HEK293 (cell line): ENCODE results near the gene PCDH8.

Source experiments
- CTCF ChIA-PET: fragments of 350-600 bp; formaldehyde crosslinking; extraction: SDS; loops from one replicate; lab custom pipeline; 2021; ENCODE audit warnings: antibody characterized with exemption; lab: Yijun Ruan, JAX
- POLR2A ChIA-PET: fragments of 300-600 bp; formaldehyde crosslinking; extraction: SDS; loops from one replicate; lab custom pipeline; 2020; ENCODE audit warnings: antibody characterized with exemption, inconsistent platforms; lab: Yijun Ruan, JAX
- H3K27ac ChIP-seq: fragments of 200-500 bp; sonication (Bioruptor generic); 2 replicates; pipeline ENCODE4 v1.5.1; 2014; ENCODE audit warnings: low read depth, low read length, control low read depth, inconsistent platforms; ENCODE audit errors: extremely low read depth
- H3K36me3 ChIP-seq, 2 experiments: fragments of 200-500 bp in 1 of 2; sonication (Bioruptor generic) in 1 of 2; 1 replicate in 1 of 2; 2 replicates in 1 of 2; pipeline ENCODE4 v1.5.1; 2014 to 2017; ENCODE audit warnings: inconsistent platforms in 2 of 2, low read length in 2 of 2; ENCODE audit not compliant: control insufficient read depth in 2 of 2, insufficient read depth in 1 of 2
- H3K4me1 ChIP-seq: fragments of 200-500 bp; sonication (Bioruptor generic); 2 replicates; pipeline ENCODE4 v1.5.1; 2014; ENCODE audit warnings: mild to moderate bottlenecking, low read length, inconsistent platforms; ENCODE audit not compliant: control insufficient read depth, insufficient read depth
- H3K4me3 ChIP-seq: 2 replicates; pipeline ENCODE4 v1.5.1; 2011; ENCODE audit warnings: low read depth, mild to moderate bottlenecking, control low read depth, low read length, moderate library complexity
- H3K9me3 ChIP-seq: fragments of 200-500 bp; sonication (Bioruptor generic); 2 replicates; pipeline ENCODE4 v1.5.1; 2014; ENCODE audit warnings: low read depth, low read length, inconsistent platforms; ENCODE audit not compliant: control insufficient read depth, insufficient read depth
- HOXA7 ChIP-seq: sonication (generic); formaldehyde crosslinking; IDR thresholded peaks from 2 replicates; pipeline ENCODE4 v1.8.1; 2022; ENCODE audit warnings: missing genetic modification reagents, borderline replicate concordance
- KLF16 ChIP-seq: fragments of 450-650 bp; formaldehyde crosslinking; IDR thresholded peaks from 2 replicates; pipeline ENCODE4 v1.5.1; 2017; ENCODE audit warnings: missing biosample characterization, missing genetic modification characterization
- SETDB1 ChIP-seq: IDR thresholded peaks from one replicate; pipeline ENCODE4 v1.6.1; 2017; ENCODE audit warnings: mild to moderate bottlenecking, low read length, moderate library complexity, mixed read lengths; ENCODE audit not compliant: insufficient read length
- SP7 ChIP-seq: fragments of 450-650 bp; formaldehyde crosslinking; IDR thresholded peaks from 2 replicates; pipeline ENCODE4 v1.5.1; 2016; ENCODE audit warnings: missing biosample characterization, missing genetic modification characterization
- ZBTB17 ChIP-seq: fragments of 450-650 bp; formaldehyde crosslinking; IDR thresholded peaks from 2 replicates; pipeline ENCODE4 v1.5.1; 2016; ENCODE audit warnings: missing biosample characterization, missing genetic modification characterization
- ZNF114 ChIP-seq: fragments of 450-650 bp; formaldehyde crosslinking; IDR thresholded peaks from 2 replicates; pipeline ENCODE4 v1.5.0; 2017; ENCODE audit warnings: missing biosample characterization, missing genetic modification characterization
- ZNF16 ChIP-seq: fragments of 450-650 bp; formaldehyde crosslinking; IDR thresholded peaks from 2 replicates; pipeline ENCODE4 v1.5.1; 2016; ENCODE audit warnings: low read depth, missing biosample characterization, missing genetic modification characterization
- ZNF24 ChIP-seq: fragments of 450-650 bp; formaldehyde crosslinking; IDR thresholded peaks from 2 replicates; pipeline ENCODE4 v1.5.1; 2016; ENCODE audit warnings: missing biosample characterization, missing genetic modification characterization
- ZNF292 ChIP-seq: fragments of 450-650 bp; formaldehyde crosslinking; IDR thresholded peaks from 2 replicates; pipeline ENCODE4 v1.5.1; 2016; ENCODE audit warnings: low read depth, missing biosample characterization, missing genetic modification characterization, borderline replicate concordance
- ZNF335 ChIP-seq: fragments of 450-650 bp; formaldehyde crosslinking; conservative IDR thresholded peaks from 2 replicates; pipeline ENCODE4 v1.5.1; 2016; ENCODE audit warnings: missing biosample characterization, missing genetic modification characterization
- ZNF391 ChIP-seq: fragments of 450-650 bp; formaldehyde crosslinking; IDR thresholded peaks from 2 replicates; pipeline ENCODE4 v1.5.1; 2016; ENCODE audit warnings: low read depth, missing biosample characterization, missing genetic modification characterization, borderline replicate concordance
- ZNF585B ChIP-seq: fragments of 450-650 bp; formaldehyde crosslinking; IDR thresholded peaks from 2 replicates; pipeline ENCODE4 v1.5.1; 2016; ENCODE audit warnings: missing biosample characterization, missing genetic modification characterization
- ZNF76 ChIP-seq: fragments of 450-650 bp; formaldehyde crosslinking; IDR thresholded peaks from 2 replicates; pipeline ENCODE4; 2016; ENCODE audit warnings: low read depth, missing biosample characterization, missing genetic modification characterization, borderline replicate concordance
- ZNF768 ChIP-seq: fragments of 450-650 bp; formaldehyde crosslinking; IDR thresholded peaks from 2 replicates; pipeline ENCODE4 v1.5.1; 2018; ENCODE audit warnings: missing biosample characterization, mild to moderate bottlenecking, missing genetic modification characterization
- TF ChIP-seq, protein P1 (sequence below): fragments of 450-650 bp; formaldehyde crosslinking; IDR thresholded peaks from 2 replicates; pipeline ENCODE4 v1.5.1; 2016; ENCODE audit warnings: missing biosample characterization, missing genetic modification characterization
- TF ChIP-seq, protein P2 (sequence below): fragments of 450-650 bp; formaldehyde crosslinking; IDR thresholded peaks from 2 replicates; pipeline ENCODE4 v1.5.1; 2016; ENCODE audit warnings: missing biosample characterization, missing genetic modification characterization
- TF ChIP-seq, protein P3 (sequence below): fragments of 450-650 bp; formaldehyde crosslinking; IDR thresholded peaks from 2 replicates; pipeline ENCODE4 v1.5.1; 2016; ENCODE audit warnings: missing biosample characterization, missing genetic modification characterization
- TF ChIP-seq, protein P4 (sequence below): fragments of 450-650 bp; IDR thresholded peaks from 2 replicates; pipeline ENCODE4 v1.5.1; 2018; ENCODE audit warnings: missing biosample characterization, missing genetic modification characterization
- TF ChIP-seq, protein P5 (sequence below): fragments of 450-650 bp; IDR thresholded peaks from 2 replicates; pipeline ENCODE4 v1.5.1; 2018; ENCODE audit warnings: missing biosample characterization, mild to moderate bottlenecking, missing genetic modification characterization
- TF ChIP-seq, protein P6 (sequence below): fragments of 450-650 bp; formaldehyde crosslinking; IDR thresholded peaks from 2 replicates; pipeline ENCODE4 v1.5.1; 2016; ENCODE audit warnings: missing biosample characterization, missing genetic modification characterization

Gene PCDH8

DNA sequence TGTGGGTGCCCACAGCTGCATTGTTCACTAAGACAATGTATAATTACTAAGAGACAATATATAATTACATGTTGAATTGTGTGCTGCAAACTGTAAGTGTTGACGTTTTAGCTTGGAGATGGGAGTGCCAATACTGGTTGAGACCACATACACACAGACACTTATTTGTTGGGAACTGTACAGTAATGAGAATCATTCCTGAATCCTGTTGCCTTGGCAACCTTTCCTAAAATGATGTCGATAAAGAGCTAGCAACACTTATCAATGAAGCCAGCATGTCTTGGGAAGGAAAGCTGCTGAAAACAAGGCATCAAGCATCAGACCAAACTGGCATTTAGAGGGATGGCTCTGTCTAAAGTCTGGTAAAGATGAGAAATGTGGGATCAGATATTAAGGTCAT, 51.3 kb downstream of the PCDH8 start:
- no peaks in the 10 kb centered on the region for H3K36me3 ChIP-seq
- no peaks in the 10 kb centered on the region for H3K9me3 ChIP-seq
- ChIA-PET POLR2A (no interaction called here), CTCF (interaction anchor here (0.6 to 2.4 kb wide), 2 partner anchors 12 to 65 kb away, joined by 3 to 6 read pairs; no protein-coding TSS in a partner anchor)
- H3K4me3 ChIP-seq, result no peak overlapping the region
- no peaks in the 10 kb centered on the region for H3K4me1 ChIP-seq
- no peak overlapping the region for H3K27ac ChIP-seq
- TF ChIP-seq ZNF768 (tag by site-specific recombination), result no peak
- TF ChIP-seq SP7 (tag by site-specific recombination), result no peak
- no peak for TF ChIP-seq KLF16 (tag by site-specific recombination)
- TF ChIP-seq ZNF391 (tag by site-specific recombination), result no peak
- TF ChIP-seq, protein P1, sequence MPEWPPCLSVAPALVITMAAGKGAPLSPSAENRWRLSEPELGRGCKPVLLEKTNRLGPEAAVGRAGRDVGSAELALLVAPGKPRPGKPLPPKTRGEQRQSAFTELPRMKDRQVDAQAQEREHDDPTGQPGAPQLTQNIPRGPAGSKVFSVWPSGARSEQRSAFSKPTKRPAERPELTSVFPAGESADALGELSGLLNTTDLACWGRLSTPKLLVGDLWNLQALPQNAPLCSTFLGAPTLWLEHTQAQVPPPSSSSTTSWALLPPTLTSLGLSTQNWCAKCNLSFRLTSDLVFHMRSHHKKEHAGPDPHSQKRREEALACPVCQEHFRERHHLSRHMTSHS (tag by site-specific recombination), result no peak
- TF ChIP-seq, protein P2, sequence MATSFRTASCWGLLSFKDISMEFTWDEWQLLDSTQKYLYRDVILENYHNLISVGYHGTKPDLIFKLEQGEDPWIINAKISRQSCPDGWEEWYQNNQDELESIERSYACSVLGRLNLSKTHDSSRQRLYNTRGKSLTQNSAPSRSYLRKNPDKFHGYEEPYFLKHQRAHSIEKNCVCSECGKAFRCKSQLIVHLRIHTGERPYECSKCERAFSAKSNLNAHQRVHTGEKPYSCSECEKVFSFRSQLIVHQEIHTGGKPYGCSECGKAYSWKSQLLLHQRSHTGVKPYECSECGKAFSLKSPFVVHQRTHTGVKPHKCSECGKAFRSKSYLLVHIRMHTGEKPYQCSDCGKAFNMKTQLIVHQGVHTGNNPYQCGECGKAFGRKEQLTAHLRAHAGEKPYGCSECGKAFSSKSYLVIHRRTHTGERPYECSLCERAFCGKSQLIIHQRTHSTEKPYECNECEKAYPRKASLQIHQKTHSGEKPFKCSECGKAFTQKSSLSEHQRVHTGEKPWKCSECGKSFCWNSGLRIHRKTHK (tag by site-specific recombination), result no peak
- TF ChIP-seq, protein P3, sequence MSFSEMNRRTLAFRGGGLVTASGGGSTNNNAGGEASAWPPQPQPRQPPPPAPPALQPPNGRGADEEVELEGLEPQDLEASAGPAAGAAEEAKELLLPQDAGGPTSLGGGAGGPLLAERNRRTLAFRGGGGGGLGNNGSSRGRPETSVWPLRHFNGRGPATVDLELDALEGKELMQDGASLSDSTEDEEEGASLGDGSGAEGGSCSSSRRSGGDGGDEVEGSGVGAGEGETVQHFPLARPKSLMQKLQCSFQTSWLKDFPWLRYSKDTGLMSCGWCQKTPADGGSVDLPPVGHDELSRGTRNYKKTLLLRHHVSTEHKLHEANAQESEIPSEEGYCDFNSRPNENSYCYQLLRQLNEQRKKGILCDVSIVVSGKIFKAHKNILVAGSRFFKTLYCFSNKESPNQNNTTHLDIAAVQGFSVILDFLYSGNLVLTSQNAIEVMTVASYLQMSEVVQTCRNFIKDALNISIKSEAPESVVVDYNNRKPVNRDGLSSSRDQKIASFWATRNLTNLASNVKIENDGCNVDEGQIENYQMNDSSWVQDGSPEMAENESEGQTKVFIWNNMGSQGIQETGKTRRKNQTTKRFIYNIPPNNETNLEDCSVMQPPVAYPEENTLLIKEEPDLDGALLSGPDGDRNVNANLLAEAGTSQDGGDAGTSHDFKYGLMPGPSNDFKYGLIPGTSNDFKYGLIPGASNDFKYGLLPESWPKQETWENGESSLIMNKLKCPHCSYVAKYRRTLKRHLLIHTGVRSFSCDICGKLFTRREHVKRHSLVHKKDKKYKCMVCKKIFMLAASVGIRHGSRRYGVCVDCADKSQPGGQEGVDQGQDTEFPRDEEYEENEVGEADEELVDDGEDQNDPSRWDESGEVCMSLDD (tag by site-specific recombination), result no peak
- no peak for TF ChIP-seq ZNF16 (tag by site-specific recombination)
- TF ChIP-seq, protein P4, sequence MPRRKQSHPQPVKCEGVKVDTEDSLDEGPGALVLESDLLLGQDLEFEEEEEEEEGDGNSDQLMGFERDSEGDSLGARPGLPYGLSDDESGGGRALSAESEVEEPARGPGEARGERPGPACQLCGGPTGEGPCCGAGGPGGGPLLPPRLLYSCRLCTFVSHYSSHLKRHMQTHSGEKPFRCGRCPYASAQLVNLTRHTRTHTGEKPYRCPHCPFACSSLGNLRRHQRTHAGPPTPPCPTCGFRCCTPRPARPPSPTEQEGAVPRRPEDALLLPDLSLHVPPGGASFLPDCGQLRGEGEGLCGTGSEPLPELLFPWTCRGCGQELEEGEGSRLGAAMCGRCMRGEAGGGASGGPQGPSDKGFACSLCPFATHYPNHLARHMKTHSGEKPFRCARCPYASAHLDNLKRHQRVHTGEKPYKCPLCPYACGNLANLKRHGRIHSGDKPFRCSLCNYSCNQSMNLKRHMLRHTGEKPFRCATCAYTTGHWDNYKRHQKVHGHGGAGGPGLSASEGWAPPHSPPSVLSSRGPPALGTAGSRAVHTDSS (tag by site-specific recombination), result no peak
- no peak for TF ChIP-seq ZNF76
- TF ChIP-seq ZNF335, result no peak
- no peak for TF ChIP-seq ZBTB17 (tag by site-specific recombination)
- no peak for TF ChIP-seq HOXA7 (CRISPR knock-in tag)
- TF ChIP-seq, protein P5, sequence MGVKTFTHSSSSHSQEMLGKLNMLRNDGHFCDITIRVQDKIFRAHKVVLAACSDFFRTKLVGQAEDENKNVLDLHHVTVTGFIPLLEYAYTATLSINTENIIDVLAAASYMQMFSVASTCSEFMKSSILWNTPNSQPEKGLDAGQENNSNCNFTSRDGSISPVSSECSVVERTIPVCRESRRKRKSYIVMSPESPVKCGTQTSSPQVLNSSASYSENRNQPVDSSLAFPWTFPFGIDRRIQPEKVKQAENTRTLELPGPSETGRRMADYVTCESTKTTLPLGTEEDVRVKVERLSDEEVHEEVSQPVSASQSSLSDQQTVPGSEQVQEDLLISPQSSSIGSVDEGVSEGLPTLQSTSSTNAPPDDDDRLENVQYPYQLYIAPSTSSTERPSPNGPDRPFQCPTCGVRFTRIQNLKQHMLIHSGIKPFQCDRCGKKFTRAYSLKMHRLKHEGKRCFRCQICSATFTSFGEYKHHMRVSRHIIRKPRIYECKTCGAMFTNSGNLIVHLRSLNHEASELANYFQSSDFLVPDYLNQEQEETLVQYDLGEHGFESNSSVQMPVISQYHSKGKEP (tag by site-specific recombination), result no peak
- no peak for TF ChIP-seq ZNF585B
- TF ChIP-seq, protein P6, sequence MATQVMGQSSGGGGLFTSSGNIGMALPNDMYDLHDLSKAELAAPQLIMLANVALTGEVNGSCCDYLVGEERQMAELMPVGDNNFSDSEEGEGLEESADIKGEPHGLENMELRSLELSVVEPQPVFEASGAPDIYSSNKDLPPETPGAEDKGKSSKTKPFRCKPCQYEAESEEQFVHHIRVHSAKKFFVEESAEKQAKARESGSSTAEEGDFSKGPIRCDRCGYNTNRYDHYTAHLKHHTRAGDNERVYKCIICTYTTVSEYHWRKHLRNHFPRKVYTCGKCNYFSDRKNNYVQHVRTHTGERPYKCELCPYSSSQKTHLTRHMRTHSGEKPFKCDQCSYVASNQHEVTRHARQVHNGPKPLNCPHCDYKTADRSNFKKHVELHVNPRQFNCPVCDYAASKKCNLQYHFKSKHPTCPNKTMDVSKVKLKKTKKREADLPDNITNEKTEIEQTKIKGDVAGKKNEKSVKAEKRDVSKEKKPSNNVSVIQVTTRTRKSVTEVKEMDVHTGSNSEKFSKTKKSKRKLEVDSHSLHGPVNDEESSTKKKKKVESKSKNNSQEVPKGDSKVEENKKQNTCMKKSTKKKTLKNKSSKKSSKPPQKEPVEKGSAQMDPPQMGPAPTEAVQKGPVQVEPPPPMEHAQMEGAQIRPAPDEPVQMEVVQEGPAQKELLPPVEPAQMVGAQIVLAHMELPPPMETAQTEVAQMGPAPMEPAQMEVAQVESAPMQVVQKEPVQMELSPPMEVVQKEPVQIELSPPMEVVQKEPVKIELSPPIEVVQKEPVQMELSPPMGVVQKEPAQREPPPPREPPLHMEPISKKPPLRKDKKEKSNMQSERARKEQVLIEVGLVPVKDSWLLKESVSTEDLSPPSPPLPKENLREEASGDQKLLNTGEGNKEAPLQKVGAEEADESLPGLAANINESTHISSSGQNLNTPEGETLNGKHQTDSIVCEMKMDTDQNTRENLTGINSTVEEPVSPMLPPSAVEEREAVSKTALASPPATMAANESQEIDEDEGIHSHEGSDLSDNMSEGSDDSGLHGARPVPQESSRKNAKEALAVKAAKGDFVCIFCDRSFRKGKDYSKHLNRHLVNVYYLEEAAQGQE (tag by site-specific recombination), result no peak
- no peak for TF ChIP-seq SETDB1
- no peak for TF ChIP-seq ZNF24
- TF ChIP-seq ZNF114 (tag by site-specific recombination), result no peak
- no peak for TF ChIP-seq ZNF292 (tag by site-specific recombination)
- TF ChIP-seq, all 188 proteins: peak for 0
